GM12864 (cell line): ENCODE data around the gene FAM156B.
"Not testable (repeated sequence)": the region's sequence is repeated elsewhere in the genome, so short reads cannot be mapped to it uniquely, and the experiment has no call there.

Experiments used
- DNase-seq: peaks from one replicate; pipeline ENCODE4 v3.0.0-alpha.2; 2011; ENCODE audit warnings: low read depth
- H3K4me3 ChIP-seq: 2 replicates; pipeline ENCODE4 v1.5.1; 2011; ENCODE audit warnings: mild to moderate bottlenecking, low read depth, low read length, control low read depth
- CTCF ChIP-seq: IDR thresholded peaks from 2 replicates; pipeline ENCODE4 v1.5.1; 2011; ENCODE audit warnings: low read depth, mild to moderate bottlenecking, moderate library complexity, low read length, control low read depth, inconsistent platforms; ENCODE audit errors: missing control alignments

The FAM156B gene

GRCh38 chrX:52896855-52897709, at the start of gene FAM156B:
FAM156B (plus strand) TSS chrX:52897330; CDS start chrX:52907226, 9,896 bp downstream.
- not testable (repeated sequence) for DNase-seq, H3K4me3 ChIP-seq

- DNase-seq = no peak
- H3K4me3 ChIP-seq = no peak overlapping the region
- no peak for TF ChIP-seq CTCF
These were observed 44.8 kb upstream of the FAM156B start for GRCh38 chrX:52852110-52852860.

GRCh38 chrX:52856991-52857525, 40.1 kb upstream of the FAM156B start:
- DNase-seq, H3K4me3 ChIP-seq: not testable (repeated sequence)

GRCh38 chrX:52865343-52865998, 31.7 kb upstream of the FAM156B start:
- TF ChIP-seq CTCF = no peak
- no peak overlapping the region for H3K4me3 ChIP-seq
- no peak for DNase-seq

- DNase-seq = no peak
- no peak within 1 kb of the TSS for H3K4me3 ChIP-seq
- no peak for TF ChIP-seq CTCF
These were observed 29.4 kb upstream of the FAM156B start, which contains the start of gene XAGE3 for GRCh38 chrX:52867610-52868348. XAGE3 (minus strand) TSS chrX:52868083; CDS start chrX:52867133, 950 bp downstream.

GRCh38 chrX:52870046-52870445, 27.1 kb upstream of the FAM156B start:
- H3K4me3 ChIP-seq = no peak overlapping the region
- TF ChIP-seq CTCF = no peak
- DNase-seq = no peak

GRCh38 chrX:52873825-52874224, 23.3 kb upstream of the FAM156B start:
- DNase-seq, H3K4me3 ChIP-seq: not testable (repeated sequence)
